Activated CD4-positive, CD25-positive, alpha-beta regulatory T cell treated with anti-CD3 and anti-CD28 coated beads, Interleukin-2, amount 50 U/mL, for 24 hours (primary cell): ENCODE data around the gene BST1.
"Not testable (repeated sequence)": the region's sequence is repeated elsewhere in the genome, so short reads cannot be mapped to it uniquely, and the experiment has no call there.

Source experiments
- ATAC-seq, 2 donors: fragments of 150-1000 bp; cut with Tn5 transposase; one replicate each; pipeline ENCODE4 v1.10.0; 2021; ENCODE audit warnings: mild to moderate bottlenecking in 1 of 2, moderate library complexity in 1 of 2

BST1 gene

GRCh38 chr4:15714141-15714540 is 11.3 kb downstream of the BST1 start:
- ATAC-seq: no peak

- ATAC-seq: no peak
Measured at GRCh38 chr4:15714646-15715435, 12.0 kb downstream of the BST1 start.

- no peak for ATAC-seq
Measured at GRCh38 chr4:15716115-15716514, 13.2 kb downstream of the BST1 start.

GRCh38 chr4:15717086-15717485 is 14.2 kb downstream of the BST1 start:
- no peak for ATAC-seq

GRCh38 chr4:15717657-15718416 is 15.0 kb downstream of the BST1 start:
- ATAC-seq: no peak

GRCh38 chr4:15718465-15718864 is 15.6 kb downstream of the BST1 start:
- ATAC-seq: no peak

GRCh38 chr4:15718959-15719358 is 16.1 kb downstream of the BST1 start:
- no peak for ATAC-seq

- ATAC-seq: no peak
Measured at GRCh38 chr4:15719506-15719905, 16.6 kb downstream of the BST1 start.

- no peak for ATAC-seq
Measured at GRCh38 chr4:15720851-15721250, 18.0 kb downstream of the BST1 start.

GRCh38 chr4:15725608-15726007 is 22.7 kb downstream of the BST1 start:
- ATAC-seq: no peak

GRCh38 chr4:15729910-15730533 is 27.2 kb downstream of the BST1 start:
- no peak for ATAC-seq

- not testable (repeated sequence) for ATAC-seq
Measured at GRCh38 chr4:15733061-15733460, 30.2 kb downstream of the BST1 start.

- ATAC-seq: no peak
Measured at GRCh38 chr4:15735536-15735935, 32.7 kb downstream of the BST1 start.

- no peak for ATAC-seq
Measured at GRCh38 chr4:15736514-15737050, 33.7 kb downstream of the BST1 start.

- no peak for ATAC-seq
Measured at GRCh38 chr4:15737255-15737654, 34.4 kb downstream of the BST1 start.

- ATAC-seq: peak; percentile 52 to 56
Measured at GRCh38 chr4:15738877-15739276, 36.0 kb downstream of the BST1 start.

- ATAC-seq: no peak
Measured at GRCh38 chr4:15740764-15741404, 38.0 kb downstream of the BST1 start.

- ATAC-seq: no peak
Measured at GRCh38 chr4:15742083-15742582, 39.3 kb downstream of the BST1 start.

GRCh38 chr4:15742637-15743036 is 39.8 kb downstream of the BST1 start:
- no peak for ATAC-seq

GRCh38 chr4:15744016-15744545 is 41.2 kb downstream of the BST1 start:
- ATAC-seq: no peak

GRCh38 chr4:15746110-15746509 is 43.2 kb downstream of the BST1 start:
- ATAC-seq: no peak

GRCh38 chr4:15749001-15749400 is 46.1 kb downstream of the BST1 start:
- ATAC-seq: no peak
